Fibroblast of lung (primary cell): ENCODE measurements around the gene CELSR2.

Source experiments
- EZH2 ChIP-seq: IDR thresholded peaks from 2 replicates; pipeline ENCODE4 v1.5.1; 2012; ENCODE audit warnings: low read length, control low read depth, mild to moderate bottlenecking; ENCODE audit errors: missing control alignments
- TF ChIP-seq, protein P1 (sequence below), 2 donors: IDR thresholded peaks in 1 of 2; conservative IDR thresholded peaks in 1 of 2; 1 replicate in 1 of 2; 2 replicates in 1 of 2; pipeline ENCODE4 v1.5.1; 2011 to 2012; ENCODE audit warnings: low read length in 2 of 2, control low read depth in 1 of 2, inconsistent platforms in 1 of 2, low read depth in 1 of 2, mild to moderate bottlenecking in 1 of 2

DNA sequence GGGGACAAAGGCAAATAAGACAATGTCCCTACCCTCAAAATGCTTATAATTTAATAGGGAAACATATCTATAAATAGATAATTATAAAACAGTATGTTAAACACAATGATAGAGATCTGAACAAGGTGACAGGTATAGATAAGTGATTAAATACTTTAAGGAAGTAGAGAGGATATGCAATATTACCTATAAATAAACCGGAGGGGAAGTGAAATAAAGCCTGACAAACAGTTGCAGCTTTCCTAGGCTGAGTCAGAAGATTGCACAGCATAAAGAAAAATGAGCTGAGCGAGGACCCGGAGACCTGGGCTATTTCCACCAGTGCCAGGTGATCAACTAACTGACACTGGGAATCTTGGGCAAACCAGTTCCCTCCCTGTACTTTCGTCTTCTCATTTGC, 45.1 kb downstream of the CELSR2 start:
- TF ChIP-seq, protein P1, sequence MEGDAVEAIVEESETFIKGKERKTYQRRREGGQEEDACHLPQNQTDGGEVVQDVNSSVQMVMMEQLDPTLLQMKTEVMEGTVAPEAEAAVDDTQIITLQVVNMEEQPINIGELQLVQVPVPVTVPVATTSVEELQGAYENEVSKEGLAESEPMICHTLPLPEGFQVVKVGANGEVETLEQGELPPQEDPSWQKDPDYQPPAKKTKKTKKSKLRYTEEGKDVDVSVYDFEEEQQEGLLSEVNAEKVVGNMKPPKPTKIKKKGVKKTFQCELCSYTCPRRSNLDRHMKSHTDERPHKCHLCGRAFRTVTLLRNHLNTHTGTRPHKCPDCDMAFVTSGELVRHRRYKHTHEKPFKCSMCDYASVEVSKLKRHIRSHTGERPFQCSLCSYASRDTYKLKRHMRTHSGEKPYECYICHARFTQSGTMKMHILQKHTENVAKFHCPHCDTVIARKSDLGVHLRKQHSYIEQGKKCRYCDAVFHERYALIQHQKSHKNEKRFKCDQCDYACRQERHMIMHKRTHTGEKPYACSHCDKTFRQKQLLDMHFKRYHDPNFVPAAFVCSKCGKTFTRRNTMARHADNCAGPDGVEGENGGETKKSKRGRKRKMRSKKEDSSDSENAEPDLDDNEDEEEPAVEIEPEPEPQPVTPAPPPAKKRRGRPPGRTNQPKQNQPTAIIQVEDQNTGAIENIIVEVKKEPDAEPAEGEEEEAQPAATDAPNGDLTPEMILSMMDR (conservative IDR thresholded peaks at IDR 0.05 in 1 of 2, IDR thresholded peaks at IDR 0.05 in 1 of 2; ENCODE audit: low read depth in 1 of 2, low read length in 2 of 2): no peak
- no peak for TF ChIP-seq EZH2
